Measurements from ENCODE around the gene WDR53. TPM values are rescaled to one million over a fixed set of nuclear protein-coding genes. Genes with fewer than 3 reads are reported as not detected.

The WDR53 gene
- total RNA-seq, 1 experiment from 2014 or later, result 18.6 TPM

DNA sequence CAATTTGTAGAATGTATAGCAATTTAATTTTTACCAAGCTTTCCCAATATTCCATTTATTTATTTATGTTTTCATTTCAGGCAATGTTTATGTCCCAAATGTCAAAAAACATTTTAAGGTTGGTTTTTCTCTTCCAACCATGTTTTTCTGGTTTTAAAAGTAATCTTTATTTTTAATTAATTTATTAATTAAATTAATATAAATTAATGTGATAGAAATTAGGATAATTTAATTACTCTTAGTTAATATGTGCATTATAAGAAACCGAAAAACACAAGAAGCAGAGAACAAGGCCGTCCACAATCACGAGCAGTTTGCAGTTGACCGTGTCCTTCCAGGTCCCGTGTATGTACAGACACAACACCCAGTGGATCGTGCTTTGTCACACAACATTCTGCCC, 34.3 kb upstream of the WDR53 start:
- ChIA-PET CTCF (no interaction called here), POLR2A (no interaction called here)
- H3K27ac ChIP-seq (ENCODE audit: low read length), result no peak overlapping the region
- no peaks in the 10 kb centered on the region for H3K36me3 ChIP-seq (ENCODE audit: control insufficient read depth, insufficient read depth, low read length)
- intact Hi-C loops (cut with micrococcal nuclease; ENCODE audit: unreplicated experiment) (no loop called here), in situ Hi-C loops (cut with HindIII; ENCODE audit: low pct_unique_long_range_greater_than_20kb, low sequenced_read_pairs) (no loop called here)
- peaks cover 5% of the 10 kb centered on the region; the same call in 1 of the 2 replicates for H3K4me1 ChIP-seq (ENCODE audit: control insufficient read depth, insufficient read depth, low read length)
- TF ChIP-seq TCF7L2 (IDR thresholded peaks at IDR 0.05; ENCODE audit: low read depth, low read length), result no peak
- TF ChIP-seq, protein P1, sequence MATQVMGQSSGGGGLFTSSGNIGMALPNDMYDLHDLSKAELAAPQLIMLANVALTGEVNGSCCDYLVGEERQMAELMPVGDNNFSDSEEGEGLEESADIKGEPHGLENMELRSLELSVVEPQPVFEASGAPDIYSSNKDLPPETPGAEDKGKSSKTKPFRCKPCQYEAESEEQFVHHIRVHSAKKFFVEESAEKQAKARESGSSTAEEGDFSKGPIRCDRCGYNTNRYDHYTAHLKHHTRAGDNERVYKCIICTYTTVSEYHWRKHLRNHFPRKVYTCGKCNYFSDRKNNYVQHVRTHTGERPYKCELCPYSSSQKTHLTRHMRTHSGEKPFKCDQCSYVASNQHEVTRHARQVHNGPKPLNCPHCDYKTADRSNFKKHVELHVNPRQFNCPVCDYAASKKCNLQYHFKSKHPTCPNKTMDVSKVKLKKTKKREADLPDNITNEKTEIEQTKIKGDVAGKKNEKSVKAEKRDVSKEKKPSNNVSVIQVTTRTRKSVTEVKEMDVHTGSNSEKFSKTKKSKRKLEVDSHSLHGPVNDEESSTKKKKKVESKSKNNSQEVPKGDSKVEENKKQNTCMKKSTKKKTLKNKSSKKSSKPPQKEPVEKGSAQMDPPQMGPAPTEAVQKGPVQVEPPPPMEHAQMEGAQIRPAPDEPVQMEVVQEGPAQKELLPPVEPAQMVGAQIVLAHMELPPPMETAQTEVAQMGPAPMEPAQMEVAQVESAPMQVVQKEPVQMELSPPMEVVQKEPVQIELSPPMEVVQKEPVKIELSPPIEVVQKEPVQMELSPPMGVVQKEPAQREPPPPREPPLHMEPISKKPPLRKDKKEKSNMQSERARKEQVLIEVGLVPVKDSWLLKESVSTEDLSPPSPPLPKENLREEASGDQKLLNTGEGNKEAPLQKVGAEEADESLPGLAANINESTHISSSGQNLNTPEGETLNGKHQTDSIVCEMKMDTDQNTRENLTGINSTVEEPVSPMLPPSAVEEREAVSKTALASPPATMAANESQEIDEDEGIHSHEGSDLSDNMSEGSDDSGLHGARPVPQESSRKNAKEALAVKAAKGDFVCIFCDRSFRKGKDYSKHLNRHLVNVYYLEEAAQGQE (IDR thresholded peaks at IDR 0.05; ENCODE audit: insufficient read depth in 1 of 2, low read depth in 2 of 2, low read length in 1 of 2), result no peak
- TF ChIP-seq SIN3A (IDR thresholded peaks at IDR 0.05; ENCODE audit: borderline replicate concordance, insufficient read depth, low read depth, low read length), result no peak
- TF ChIP-seq, protein P2, sequence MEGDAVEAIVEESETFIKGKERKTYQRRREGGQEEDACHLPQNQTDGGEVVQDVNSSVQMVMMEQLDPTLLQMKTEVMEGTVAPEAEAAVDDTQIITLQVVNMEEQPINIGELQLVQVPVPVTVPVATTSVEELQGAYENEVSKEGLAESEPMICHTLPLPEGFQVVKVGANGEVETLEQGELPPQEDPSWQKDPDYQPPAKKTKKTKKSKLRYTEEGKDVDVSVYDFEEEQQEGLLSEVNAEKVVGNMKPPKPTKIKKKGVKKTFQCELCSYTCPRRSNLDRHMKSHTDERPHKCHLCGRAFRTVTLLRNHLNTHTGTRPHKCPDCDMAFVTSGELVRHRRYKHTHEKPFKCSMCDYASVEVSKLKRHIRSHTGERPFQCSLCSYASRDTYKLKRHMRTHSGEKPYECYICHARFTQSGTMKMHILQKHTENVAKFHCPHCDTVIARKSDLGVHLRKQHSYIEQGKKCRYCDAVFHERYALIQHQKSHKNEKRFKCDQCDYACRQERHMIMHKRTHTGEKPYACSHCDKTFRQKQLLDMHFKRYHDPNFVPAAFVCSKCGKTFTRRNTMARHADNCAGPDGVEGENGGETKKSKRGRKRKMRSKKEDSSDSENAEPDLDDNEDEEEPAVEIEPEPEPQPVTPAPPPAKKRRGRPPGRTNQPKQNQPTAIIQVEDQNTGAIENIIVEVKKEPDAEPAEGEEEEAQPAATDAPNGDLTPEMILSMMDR (IDR thresholded peaks at IDR 0.05), result no peak
- TF ChIP-seq POLR2AphosphoS5 (IDR thresholded peaks at IDR 0.05; ENCODE audit: low read depth, low read length), result no peak
- no peaks in the 10 kb centered on the region for H3K27me3 ChIP-seq (ENCODE audit: control insufficient read depth, insufficient read depth, low read length)
- H3K9me3 ChIP-seq (ENCODE audit: control insufficient read depth, insufficient read depth, low read depth, low read length), result no peaks in the 10 kb centered on the region
- DNase-seq (ENCODE audit: low read depth, low spot score), result no peak
- no peak overlapping the region for H3K4me3 ChIP-seq (ENCODE audit: low read depth in 2 of 2, low read length in 2 of 2)
- ATAC-seq, result no peak
- no TSS peak for BruUV-seq (replicated peaks)

DNA sequence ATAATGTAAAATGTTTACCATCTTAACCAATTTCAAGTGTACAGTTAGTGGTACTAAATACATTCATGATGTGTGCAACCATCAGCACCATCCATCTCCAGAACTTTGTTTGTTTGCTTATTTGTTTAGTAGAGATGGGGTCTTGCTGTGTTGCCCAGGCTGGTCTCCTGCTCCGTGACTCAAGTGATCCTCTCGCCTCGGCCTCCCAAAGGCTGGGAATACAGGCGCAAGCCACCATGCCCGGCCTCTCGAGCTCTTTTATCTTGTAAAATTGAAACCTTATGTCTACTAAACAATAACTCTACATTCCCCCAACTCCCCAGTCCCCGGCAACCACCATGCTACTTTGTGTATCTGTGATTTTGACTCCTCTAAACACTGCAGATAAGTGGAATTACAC, 32.0 kb upstream of the WDR53 start:
- Histone ChIP-seq H3K27ac (ENCODE audit: low read length) (no peak overlapping the region), H3K36me3 (ENCODE audit: control insufficient read depth, insufficient read depth, low read length) (no peaks in the 10 kb centered on the region), H3K4me1 (ENCODE audit: control insufficient read depth, insufficient read depth, low read length) (peaks cover 5% of the 10 kb centered on the region; the same call in 1 of the 2 replicates), H3K4me3 (ENCODE audit: low read depth in 2 of 2, low read length in 2 of 2) (no peak overlapping the region), H3K27me3 (ENCODE audit: control insufficient read depth, insufficient read depth, low read length) (no peaks in the 10 kb centered on the region), H3K9me3 (ENCODE audit: control insufficient read depth, insufficient read depth, low read depth, low read length) (no peaks in the 10 kb centered on the region)
- in situ Hi-C loops (cut with HindIII; ENCODE audit: low pct_unique_long_range_greater_than_20kb, low sequenced_read_pairs) (no loop called here), intact Hi-C loops (cut with micrococcal nuclease; ENCODE audit: unreplicated experiment) (no loop called here)
- TF ChIP-seq SIN3A (IDR thresholded peaks at IDR 0.05; ENCODE audit: borderline replicate concordance, insufficient read depth, low read depth, low read length), result no peak
- no peak for TF ChIP-seq TCF7L2 (IDR thresholded peaks at IDR 0.05; ENCODE audit: low read depth, low read length)
- no peak for TF ChIP-seq POLR2AphosphoS5 (IDR thresholded peaks at IDR 0.05; ENCODE audit: low read depth, low read length)
- TF ChIP-seq, protein P1 (IDR thresholded peaks at IDR 0.05; ENCODE audit: insufficient read depth in 1 of 2, low read depth in 2 of 2, low read length in 1 of 2), result no peak
- TF ChIP-seq, protein P2 (IDR thresholded peaks at IDR 0.05), result no peak
- ATAC-seq (no peak), DNase-seq (ENCODE audit: low read depth, low spot score) (no peak)
- POLR2A ChIA-PET, result no interaction called here
- no TSS peak for BruUV-seq (replicated peaks)
- CTCF ChIA-PET, result no interaction called here
